B cell (primary cell): Measurements from ENCODE around the gene CDKN1C. TPM values are rescaled to one million over a fixed set of nuclear protein-coding genes. Genes with fewer than 3 reads are reported as not detected.

Source experiments
- ATAC-seq: fragments of 200-7000 bp; cut with Tn5 transposase; one replicate; pipeline ENCODE4 v1.10.0; 2021; ENCODE audit warnings: low read depth, mild to moderate bottlenecking, moderate number of reproducible peaks, moderate library complexity
- CTCF ChIA-PET: fragments of 350-600 bp; sonication (Branson Sonifier 250); formaldehyde crosslinking; loops from one replicate; lab custom pipeline; 2021; ENCODE audit warnings: antibody characterized with exemption, inconsistent platforms; lab: Charles Lee
- POLR2A ChIA-PET: fragments of 350-600 bp; sonication (Branson Sonifier 250); formaldehyde crosslinking; loops from one replicate; lab custom pipeline; 2021; ENCODE audit warnings: antibody characterized with exemption; lab: Charles Lee
- DNase-seq: peaks from one replicate; pipeline ENCODE4 v3.0.0; 2013
- H2AFZ ChIP-seq: 2 replicates; pipeline ENCODE4 v1.6.1; 2012; ENCODE audit warnings: mild to moderate bottlenecking, low read depth, low read length; ENCODE audit not compliant: insufficient read depth, poor library complexity, severe bottlenecking
- H3K27ac ChIP-seq, 2 donors: 1 replicate in 1 of 2; 2 replicates in 1 of 2; pipeline ENCODE4 v1.5.1; 2012 to 2013; ENCODE audit warnings: low read length in 2 of 2, mild to moderate bottlenecking in 2 of 2, moderate library complexity in 1 of 2
- H3K27me3 ChIP-seq, 4 experiments: fragments of 200-600 bp in 1 of 4; sonication (generic) in 1 of 4; replicated peaks in 1 of 4; 1 replicate in 2 of 4; 2 replicates in 2 of 4; pipeline versions ENCODE4 v1.6.1 to v1.7.0; 2013 to 2016; ENCODE audit warnings: low read length in 3 of 4, mild to moderate bottlenecking in 2 of 4, mixed read lengths in 1 of 4, moderate library complexity in 1 of 4; ENCODE audit not compliant: insufficient read depth in 4 of 4, control insufficient read depth in 3 of 4; ENCODE audit errors: control extremely low read depth in 1 of 4
- H3K36me3 ChIP-seq, 2 experiments: replicated peaks in 1 of 2; 1 replicate in 1 of 2; 2 replicates in 1 of 2; pipeline versions ENCODE4 v1.6.1 to v1.7.1; 2013; ENCODE audit warnings: low read length in 1 of 2; ENCODE audit not compliant: insufficient read depth in 2 of 2, control insufficient read depth in 1 of 2; ENCODE audit errors: control extremely low read depth in 1 of 2, extremely low read depth in 1 of 2
- H3K4me1 ChIP-seq, 2 donors: fragments of 200-600 bp in 1 of 2; sonication (generic) in 1 of 2; 1 replicate in 1 of 2; 2 replicates in 1 of 2; pipeline versions ENCODE4 v1.5.1 to v1.6.1; 2013 to 2017; ENCODE audit warnings: low read length in 2 of 2; ENCODE audit not compliant: control insufficient read depth in 2 of 2, insufficient read depth in 2 of 2
- H3K4me2 ChIP-seq: replicated peaks from 2 replicates; pipeline ENCODE3; 2012; ENCODE audit warnings: mild to moderate bottlenecking, low read depth, low read length; ENCODE audit not compliant: poor library complexity, severe bottlenecking
- H3K4me3 ChIP-seq, 5 experiments: fragments of 200-600 bp in 1 of 5; sonication (generic) in 1 of 5; 1 replicate in 3 of 5; 2 replicates in 2 of 5; pipeline versions ENCODE4 v1.5.1 to v1.7.0; 2011 to 2016; ENCODE audit warnings: low read length in 4 of 5, mild to moderate bottlenecking in 4 of 5, low read depth in 2 of 5, control low read depth in 1 of 5, moderate library complexity in 1 of 5; ENCODE audit not compliant: insufficient read depth in 1 of 5; ENCODE audit errors: control extremely low read depth in 1 of 5, extremely low read depth in 1 of 5
- H3K79me2 ChIP-seq: fragments of 200-600 bp; sonication (generic); one replicate; pipeline ENCODE4 v1.6.0; 2016; ENCODE audit warnings: low read length; ENCODE audit not compliant: control insufficient read depth, insufficient read depth
- H3K9ac ChIP-seq: fragments of 200-600 bp; sonication (generic); 2 replicates; pipeline ENCODE4 v1.6.1; 2017; ENCODE audit warnings: mild to moderate bottlenecking, low read length, moderate library complexity
- H3K9me3 ChIP-seq, 3 donors: one replicate each; pipeline versions ENCODE4 v1.6.1 to v1.7.1; 2013; ENCODE audit warnings: low read length in 2 of 3; ENCODE audit not compliant: control insufficient read depth in 2 of 3, insufficient read depth in 1 of 3; ENCODE audit errors: control extremely low read depth in 1 of 3
- H4K20me1 ChIP-seq: 2 replicates; pipeline ENCODE4 v1.6.0; 2012; ENCODE audit warnings: mild to moderate bottlenecking, low read length; ENCODE audit not compliant: insufficient read depth, control insufficient read depth, poor library complexity, severe bottlenecking
- H3K27ac Mint-ChIP-seq: one replicate; pipeline ENCODE4 v1.8.0; 2021; ENCODE audit warnings: mixed read lengths
- H3K27me3 Mint-ChIP-seq: one replicate; pipeline ENCODE4 v1.8.0; 2021; ENCODE audit warnings: mixed read lengths
- H3K4me1 Mint-ChIP-seq: one replicate; pipeline ENCODE4 v1.8.0; 2021; ENCODE audit warnings: mixed read lengths
- H3K4me3 Mint-ChIP-seq: one replicate; pipeline ENCODE4 v1.8.0; 2021; ENCODE audit warnings: mixed read lengths
- H3K9me3 Mint-ChIP-seq: one replicate; pipeline ENCODE4 v1.8.0; 2022; ENCODE audit warnings: mixed read lengths; ENCODE audit not compliant: insufficient read depth
- CTCF ChIP-seq: fragments of 200-600 bp; IDR thresholded peaks from one replicate; pipeline ENCODE4 v1.8.0; 2022; ENCODE audit warnings: antibody characterized with exemption, mild to moderate bottlenecking
- EZH2 ChIP-seq: IDR thresholded peaks from 2 replicates; pipeline ENCODE4 v1.6.1; 2012; ENCODE audit warnings: borderline replicate concordance, low read depth, mild to moderate bottlenecking, moderate library complexity, low read length; ENCODE audit not compliant: insufficient read depth, poor library complexity, severe bottlenecking
- WGBS: methylation state at CpG from one replicate; pipeline ENCODE4 v1.1.5; 2013; ENCODE audit warnings: missing lambda C conversion rate; ENCODE audit not compliant: insufficient coverage; 5-methylcytosine and 5-hydroxymethylcytosine counted together
- intact Hi-C: fragments of 100-400 bp; cut with micrococcal nuclease; formaldehyde crosslinking; loops from one replicate; pipeline ENCODE4 v1.10.0; 2022
- polyA plus RNA-seq: library from polyadenylated mRNA; depleted of rRNA; stranded (reverse); fragments of >200 nt; gene quantifications from 2 replicates; pipeline ENCODE4 v1.2.3, GENCODE V29; 2012
- total RNA-seq, 2 donors: library from RNA; stranded (reverse); fragments of 120-200 nt in 1 of 2; gene quantifications; 1 replicate in 1 of 2; 2 replicates in 1 of 2; pipeline versions ENCODE4 v1.2.3 to v1.2.4, GENCODE V29; 2013 to 2022

CDKN1C gene
- total and polyA plus RNA-seq, 2 donors (not counting 1 experiment from before 2014, with no cell fraction given): 0.58 to 8.0 TPM

DNA sequence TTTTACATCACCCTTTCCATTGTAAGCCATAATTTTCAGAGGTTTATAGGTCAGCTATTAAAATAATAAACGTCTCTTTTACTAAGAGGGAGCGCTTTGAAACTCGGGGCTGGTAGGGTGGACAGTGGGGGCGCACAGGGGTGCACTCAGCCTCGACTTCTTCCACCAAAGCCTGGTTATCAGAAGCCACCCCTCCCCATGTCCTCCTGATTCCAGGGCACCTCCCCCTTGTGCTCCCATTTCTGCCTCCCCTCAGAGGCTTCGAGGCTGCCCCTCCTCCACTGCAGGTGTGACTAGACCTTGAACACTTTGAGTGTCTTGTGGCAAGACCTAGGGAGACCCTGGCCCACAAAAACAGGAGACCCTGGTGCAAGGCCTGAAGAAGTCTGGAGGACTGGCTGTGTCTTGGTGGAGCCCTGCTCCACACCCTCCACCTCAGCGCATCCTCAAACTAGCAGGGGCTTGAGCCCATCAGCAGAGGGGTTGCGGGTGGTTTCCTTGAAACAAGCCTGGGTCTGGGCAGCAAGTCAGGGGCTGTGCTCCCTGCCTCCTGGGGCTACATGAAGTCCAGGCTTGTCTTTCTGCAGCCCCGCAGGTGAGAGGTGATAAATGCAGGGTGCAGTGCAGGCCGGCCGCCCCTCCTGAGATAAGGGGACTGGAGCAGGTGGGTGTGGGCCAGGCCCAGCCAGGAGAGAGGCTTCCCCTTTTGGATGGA is 3.0 kb downstream of the CDKN1C start:
- no peaks in the 10 kb centered on the region for H3K79me2 ChIP-seq
- peaks cover 0 to 2% (median 0%) of the 10 kb centered on the region in 3 donors for H3K9me3 ChIP-seq
- no peak for TF ChIP-seq CTCF
- ATAC-seq: no peak
- H3K9ac ChIP-seq: no peak overlapping the region
- no peaks in the 10 kb centered on the region for H4K20me1 ChIP-seq
- H3K27me3 Mint-ChIP-seq: peaks cover 29% of the 10 kb centered on the region
- intact Hi-C loops: no loop called here
- no peak overlapping the region for H3K4me3 ChIP-seq
- peak overlapping the region; percentile 6 for H3K27ac Mint-ChIP-seq
- WGBS: 87% methylated on average over 11 of the region's 11 CpGs
- peaks cover 9 to 15% of the 10 kb centered on the region in 2 donors for H3K4me1 ChIP-seq
- CTCF ChIA-PET: interaction anchor here (1.1 to 16.1 kb wide), 3 partner anchors 9 to 462 kb away, joined by 4 to 595 read pairs (median 6); no protein-coding TSS in a partner anchor
- POLR2A ChIA-PET: interaction anchor here (0.6 kb wide), 1 partner anchor 1973 kb away, joined by 5 read pairs; no protein-coding TSS in a partner anchor
- H3K4me1 Mint-ChIP-seq: peaks cover 12% of the 10 kb centered on the region
- H3K36me3 ChIP-seq: no peaks in the 10 kb centered on the region
- H3K27me3 ChIP-seq: peaks cover 0 to 39% (median 7%) of the 10 kb centered on the region in 4 experiments
- no peak for DNase-seq
- peak overlapping the region; percentile 74 for H3K4me3 Mint-ChIP-seq
- H3K4me2 ChIP-seq: no peak overlapping the region
- H2AFZ ChIP-seq: no peak overlapping the region
- H3K9me3 Mint-ChIP-seq: no peaks in the 10 kb centered on the region
- no peak overlapping the region for H3K27ac ChIP-seq

DNA sequence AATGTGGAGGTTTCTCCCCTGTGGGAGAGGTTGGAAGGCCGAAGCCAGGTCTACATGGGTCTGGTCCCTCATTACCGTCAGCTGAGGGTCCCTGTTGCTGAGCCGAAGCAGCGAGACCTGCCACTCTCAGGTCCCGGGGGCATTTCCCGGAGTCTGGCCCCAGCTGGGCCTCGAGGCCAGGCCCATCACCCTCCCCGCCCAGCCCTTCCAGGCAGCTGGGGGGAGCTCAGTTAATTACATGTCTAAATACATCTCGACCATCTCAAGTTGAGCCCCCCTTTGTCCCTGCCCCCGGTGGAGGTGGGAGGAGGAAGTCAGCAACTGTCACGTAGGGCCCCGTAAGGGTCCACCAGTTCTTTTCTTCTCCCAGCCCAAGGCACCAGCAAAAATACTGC is 3.6 kb downstream of the CDKN1C start:
- H3K4me1 ChIP-seq: peaks cover 9 to 15% of the 10 kb centered on the region in 2 donors
- Mint-ChIP-seq H3K4me1 (peaks cover 9% of the 10 kb centered on the region), H3K27ac (no peak overlapping the region), H3K9me3 (no peaks in the 10 kb centered on the region), H3K27me3 (peaks cover 31% of the 10 kb centered on the region), H3K4me3 (no peak overlapping the region)
- no peak overlapping the region for H2AFZ ChIP-seq
- 69% methylated on average over 6 of the region's 12 CpGs for WGBS
- no peaks in the 10 kb centered on the region for H4K20me1 ChIP-seq
- no peak overlapping the region for H3K27ac ChIP-seq
- ATAC-seq (no peak), DNase-seq (no peak)
- no peaks in the 10 kb centered on the region for H3K79me2 ChIP-seq
- H3K4me2 ChIP-seq: no peak overlapping the region
- no peak overlapping the region for H3K9ac ChIP-seq
- H3K9me3 ChIP-seq: peaks cover 0 to 6% (median 0%) of the 10 kb centered on the region in 3 donors
- POLR2A ChIA-PET: no interaction called here
- no peaks in the 10 kb centered on the region for H3K36me3 ChIP-seq
- no peak overlapping the region for H3K4me3 ChIP-seq
- intact Hi-C loops: no loop called here
- TF ChIP-seq EZH2 (no peak), CTCF (no peak)
- peaks cover 0 to 39% (median 7%) of the 10 kb centered on the region in 4 experiments for H3K27me3 ChIP-seq
- CTCF ChIA-PET: interaction anchor here (16.1 kb wide), 1 partner anchor 350 kb away, joined by 595 read pairs; no protein-coding TSS in a partner anchor
